Mucosa of gallbladder (tissue), 1 donor: ENCODE results near the gene DUXA. TPM values are rescaled to one million over a fixed set of nuclear protein-coding genes. Genes with fewer than 3 reads are reported as not detected.

Experiments used
- DNase-seq: peaks from one replicate; pipeline ENCODE4 v3.0.0-alpha.2; 2020; ENCODE audit warnings: low spot score
- total RNA-seq: library from RNA; stranded (reverse); gene quantifications from one replicate; pipeline ENCODE4 v1.2.1, GENCODE V29; 2021
- donor health status: DM: no; HTN: no; CAD: no.

DUXA gene
- total RNA-seq, 1 donor from 2014 or later: not detected

DNA sequence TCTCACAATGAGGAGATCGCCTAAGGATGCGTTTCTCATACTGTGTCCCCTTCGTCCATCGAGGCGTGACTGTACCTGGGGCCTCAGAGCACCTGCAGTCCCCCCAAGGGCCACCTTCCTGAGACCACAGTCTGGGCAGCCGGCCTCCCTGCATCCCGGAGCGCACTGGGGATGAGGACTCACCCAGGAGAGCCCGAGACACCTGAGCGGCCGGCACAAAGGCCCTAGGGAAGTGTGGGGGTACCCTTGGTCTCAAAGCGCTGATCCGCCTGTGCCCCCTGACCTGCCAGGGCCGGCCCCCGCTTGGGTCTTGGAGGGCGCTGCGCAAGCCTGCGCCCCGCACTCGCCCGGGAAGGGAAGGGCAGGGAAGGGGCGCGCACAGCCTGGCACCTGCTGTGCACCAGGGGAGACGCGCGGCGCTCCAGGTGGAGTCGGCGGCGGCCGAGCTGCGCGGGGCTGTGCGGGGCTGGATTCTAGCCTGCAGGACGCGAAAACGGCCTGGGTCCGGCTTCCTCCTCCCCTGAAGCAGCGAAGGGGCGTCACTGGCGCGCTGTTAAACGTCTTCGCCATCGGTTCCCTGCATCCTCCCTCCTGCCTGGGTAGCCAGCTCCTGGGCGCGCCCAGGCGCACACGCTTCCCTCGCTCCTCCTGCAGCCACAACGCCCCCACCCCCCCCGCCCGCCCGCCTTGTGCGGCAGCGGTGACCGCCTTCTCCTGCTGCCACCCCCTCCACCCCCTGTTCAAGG lies 61.1 kb downstream of the DUXA start:
- no peak for DNase-seq

Other genes starting within 250 kb of the DUXA start
- gene USP29, start 47.5 kb downstream of the DUXA start, total RNA-seq: not detected
- gene ZIM3, start 22.3 kb downstream of the DUXA start, total RNA-seq: not detected
- gene ZNF264, start 24.0 kb upstream of the DUXA start, total RNA-seq: 50.4 TPM
- gene AURKC, start 63.5 kb upstream of the DUXA start, total RNA-seq: 3.7 TPM
- gene ZNF805, start 73.1 kb upstream of the DUXA start, total RNA-seq: 14.8 TPM
- 63.1 TPM for gene ZNF460, start 113.0 kb upstream of the DUXA start, total RNA-seq
- gene ZNF543, start 153.0 kb upstream of the DUXA start, total RNA-seq: 10.6 TPM
- gene ZNF304, start 183.8 kb upstream of the DUXA start, total RNA-seq: 11.6 TPM
- 10.6 TPM for gene TRAPPC2B, start 196.1 kb upstream of the DUXA start, total RNA-seq
- 5.6 TPM for gene ZNF547, start 196.1 kb upstream of the DUXA start, total RNA-seq
- 23.5 TPM for gene ZNF548, start 222.4 kb upstream of the DUXA start, total RNA-seq
- gene ZNF17, start 243.7 kb upstream of the DUXA start, total RNA-seq: 14.4 TPM